KOPT-K1 (cell line): ENCODE data around the gene ENOX1.

Source experiments
- H3K27ac ChIP-seq: fragments of 200-600 bp; sonication (generic); 2 replicates; pipeline ENCODE4 v1.5.1; 2016; ENCODE audit warnings: antibody characterized with exemption, mild to moderate bottlenecking, low read depth, low read length; ENCODE audit not compliant: poor library complexity, severe bottlenecking
- H3K36me3 ChIP-seq: fragments of 200-600 bp; sonication (generic); 2 replicates; pipeline ENCODE4 v1.5.1; 2017; ENCODE audit warnings: antibody characterized with exemption, mild to moderate bottlenecking, low read length, moderate library complexity; ENCODE audit not compliant: insufficient read depth
- H3K9me3 ChIP-seq: fragments of 200-600 bp; sonication (generic); 2 replicates; pipeline ENCODE4 v1.5.1; 2017; ENCODE audit warnings: antibody characterized with exemption, low read length, mild to moderate bottlenecking; ENCODE audit not compliant: insufficient read depth, poor library complexity, severe bottlenecking

The ENOX1 gene

DNA sequence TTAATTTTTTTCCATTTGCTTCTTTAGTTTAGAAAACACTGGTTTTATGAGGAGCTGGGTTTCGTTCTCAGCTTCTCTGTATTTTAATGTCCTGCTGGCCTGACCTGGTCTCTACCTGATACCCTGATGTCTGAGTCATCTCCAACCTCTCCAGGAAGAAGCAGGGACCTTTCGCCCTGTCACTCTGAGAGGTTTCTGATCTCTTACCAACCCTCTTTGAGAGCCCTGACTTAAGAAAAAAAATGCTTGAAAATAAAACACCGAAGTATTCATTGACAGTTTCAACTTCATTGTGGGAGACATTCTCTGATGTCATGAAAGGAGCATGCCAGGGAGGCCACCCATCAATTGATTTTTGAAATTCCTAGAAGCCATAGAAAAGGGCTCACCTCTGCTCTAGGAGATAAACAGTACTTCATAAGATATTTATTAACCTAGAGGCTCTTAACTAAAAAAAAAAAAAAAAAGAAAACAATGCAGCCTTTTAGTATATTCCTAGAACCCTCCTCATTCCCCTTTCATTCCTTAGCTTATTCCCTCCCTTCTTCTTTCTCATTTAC lies 234.8 kb downstream of the ENOX1 start:
- Histone ChIP-seq H3K27ac (no peak overlapping the region), H3K36me3 (no peaks in the 10 kb centered on the region), H3K9me3 (no peaks in the 10 kb centered on the region)

DNA sequence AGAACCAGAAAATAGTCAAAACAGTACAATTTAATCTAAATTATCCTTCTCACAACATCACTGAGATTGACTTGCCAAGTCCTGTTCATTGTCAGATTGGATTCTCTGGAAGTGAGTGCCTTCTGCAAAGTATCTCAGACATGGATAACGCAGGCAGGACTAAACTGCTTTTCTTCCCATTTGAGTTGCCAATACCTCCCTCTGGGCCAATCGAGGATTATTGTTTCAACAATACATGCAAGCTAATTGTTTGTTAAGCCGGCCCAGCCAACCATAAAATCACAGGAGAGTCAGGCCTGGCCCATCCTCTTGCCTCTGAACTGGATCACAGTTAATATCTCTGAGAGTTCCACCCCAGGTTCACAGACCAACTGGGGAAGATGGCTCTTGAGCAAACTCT lies 240.0 kb downstream of the ENOX1 start:
- no peaks in the 10 kb centered on the region for H3K9me3 ChIP-seq
- H3K27ac ChIP-seq, result peak overlapping the region; percentile 20
- H3K36me3 ChIP-seq, result no peaks in the 10 kb centered on the region

- H3K9me3 ChIP-seq, result no peaks in the 10 kb centered on the region
Measured at GRCh38 chr13:43546251-43546650, 240.5 kb downstream of the ENOX1 start.

GRCh38 chr13:43545317-43545874 lies 241.4 kb downstream of the ENOX1 start:
- Histone ChIP-seq H3K27ac (no peak overlapping the region), H3K9me3 (no peaks in the 10 kb centered on the region), H3K36me3 (no peaks in the 10 kb centered on the region)

More at GRCh38 chr13:43546251-43546650, 240.5 kb downstream of the ENOX1 start:
- Histone ChIP-seq H3K36me3 (no peaks in the 10 kb centered on the region), H3K27ac (peak overlapping the region; percentile 25)

DNA sequence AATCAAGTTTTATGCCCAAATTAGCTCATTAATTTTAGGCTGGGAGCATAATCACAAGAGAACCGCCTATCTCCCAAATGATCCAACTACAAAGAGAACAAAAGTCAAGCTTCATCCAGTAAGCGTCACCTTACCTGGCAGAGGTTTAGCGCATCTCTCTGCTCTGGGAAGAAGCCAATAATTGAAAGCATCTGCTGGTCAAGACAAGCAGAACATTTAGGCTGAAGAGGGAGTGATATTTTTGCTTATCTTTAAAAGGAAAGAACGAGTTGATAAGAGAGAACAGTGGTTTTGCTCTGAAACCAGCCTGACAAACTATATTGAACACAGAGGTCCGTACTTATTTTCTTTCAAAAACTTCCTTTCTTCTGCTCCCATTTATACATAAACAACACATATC lies 242.1 kb downstream of the ENOX1 start:
- Histone ChIP-seq H3K9me3 (no peaks in the 10 kb centered on the region), H3K36me3 (no peaks in the 10 kb centered on the region), H3K27ac (no peak overlapping the region)

GRCh38 chr13:43544011-43544410 lies 242.8 kb downstream of the ENOX1 start:
- H3K36me3 ChIP-seq, result no peaks in the 10 kb centered on the region
- H3K9me3 ChIP-seq, result no peaks in the 10 kb centered on the region
- H3K27ac ChIP-seq, result no peak overlapping the region

- H3K36me3 ChIP-seq, result no peaks in the 10 kb centered on the region
- H3K27ac ChIP-seq, result no peak overlapping the region
- no peaks in the 10 kb centered on the region for H3K9me3 ChIP-seq
Measured at GRCh38 chr13:43543331-43543730, 243.4 kb downstream of the ENOX1 start.

DNA sequence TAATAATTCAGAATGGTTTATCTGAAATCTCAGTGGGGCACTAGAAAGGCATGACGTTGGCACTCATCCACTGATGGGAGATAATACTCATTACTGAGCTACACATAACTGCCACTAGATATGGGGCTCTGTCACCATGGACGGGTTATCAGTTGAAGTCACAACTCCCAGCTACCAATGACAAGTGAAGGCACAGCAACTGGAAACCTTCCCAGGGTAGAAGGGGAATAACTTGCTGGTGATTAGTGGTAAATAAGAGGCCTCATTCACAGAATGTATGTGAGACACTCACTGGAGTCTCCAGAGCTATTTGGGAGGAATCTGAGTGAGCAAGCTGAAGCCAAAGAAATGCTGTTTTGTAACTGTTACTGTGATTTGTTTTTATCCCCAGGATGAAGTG lies 249.6 kb downstream of the ENOX1 start:
- H3K36me3 ChIP-seq, result no peaks in the 10 kb centered on the region
- H3K27ac ChIP-seq, result no peak overlapping the region
- H3K9me3 ChIP-seq, result no peaks in the 10 kb centered on the region

GRCh38 chr13:43529796-43530195 lies 257.0 kb downstream of the ENOX1 start:
- Histone ChIP-seq H3K27ac (no peak overlapping the region), H3K9me3 (no peaks in the 10 kb centered on the region), H3K36me3 (no peaks in the 10 kb centered on the region)

DNA sequence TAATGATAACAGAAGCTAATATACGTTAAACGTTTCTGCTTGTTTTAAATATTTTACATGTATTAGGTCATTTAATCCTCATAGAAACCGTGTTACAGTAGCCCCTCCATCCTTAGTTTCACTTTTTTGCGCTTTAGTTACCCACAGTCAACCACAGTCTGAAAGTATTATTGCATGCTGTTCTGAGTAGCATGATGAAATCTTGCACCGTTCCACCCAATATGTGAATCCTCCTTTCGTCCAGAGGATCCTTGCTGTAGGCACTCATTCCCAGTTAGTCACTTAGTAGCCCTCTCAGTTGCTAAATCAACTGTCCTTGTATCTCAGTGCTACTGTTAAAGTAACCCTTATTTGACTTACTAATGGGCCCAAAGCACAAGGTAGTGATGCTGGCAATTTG lies 257.8 kb downstream of the ENOX1 start:
- H3K27ac ChIP-seq, result no peak overlapping the region
- H3K36me3 ChIP-seq, result no peaks in the 10 kb centered on the region

DNA sequence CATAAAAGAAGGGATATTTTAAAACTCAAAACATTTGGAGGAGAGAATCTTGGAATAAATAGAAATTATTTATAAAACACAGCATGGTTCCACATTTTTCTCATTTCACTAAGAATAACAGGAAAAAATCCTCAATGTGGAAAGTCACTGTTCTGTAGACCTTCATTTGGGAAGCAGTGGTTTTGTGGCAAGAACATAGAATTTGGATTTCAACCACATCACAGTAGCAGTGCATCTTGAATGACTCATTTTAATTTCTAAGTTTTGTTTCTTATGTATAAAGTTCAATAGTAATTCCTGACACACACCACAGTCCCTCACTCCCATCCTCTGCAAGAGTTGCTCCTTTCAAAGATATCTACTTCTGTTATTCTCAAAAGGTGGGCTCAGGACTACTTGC lies 264.0 kb downstream of the ENOX1 start:
- Histone ChIP-seq H3K27ac (no peak overlapping the region), H3K36me3 (no peaks in the 10 kb centered on the region), H3K9me3 (no peaks in the 10 kb centered on the region)

More for the DNA sequence above, 257.8 kb downstream of the ENOX1 start:
- no peaks in the 10 kb centered on the region for H3K9me3 ChIP-seq

DNA sequence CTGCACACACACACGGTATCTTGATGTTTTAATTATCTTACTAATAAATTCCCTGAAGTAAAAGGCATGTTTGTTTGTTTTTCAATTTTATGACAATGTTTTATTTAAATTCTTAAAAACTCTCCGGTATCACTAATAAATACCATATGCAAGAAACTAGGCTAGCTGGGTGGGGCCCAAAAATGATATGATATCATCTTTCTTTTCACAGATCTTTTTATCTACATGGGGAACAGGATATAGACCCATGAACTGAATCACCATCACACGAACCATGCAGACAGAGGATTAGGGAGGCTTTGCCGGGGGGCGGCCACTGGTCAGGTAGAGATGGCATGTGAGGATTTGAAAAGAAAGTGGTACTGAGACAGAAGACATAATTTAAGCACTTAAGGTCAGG lies 266.4 kb downstream of the ENOX1 start:
- H3K36me3 ChIP-seq, result no peaks in the 10 kb centered on the region
- no peaks in the 10 kb centered on the region for H3K9me3 ChIP-seq
- no peak overlapping the region for H3K27ac ChIP-seq

DNA sequence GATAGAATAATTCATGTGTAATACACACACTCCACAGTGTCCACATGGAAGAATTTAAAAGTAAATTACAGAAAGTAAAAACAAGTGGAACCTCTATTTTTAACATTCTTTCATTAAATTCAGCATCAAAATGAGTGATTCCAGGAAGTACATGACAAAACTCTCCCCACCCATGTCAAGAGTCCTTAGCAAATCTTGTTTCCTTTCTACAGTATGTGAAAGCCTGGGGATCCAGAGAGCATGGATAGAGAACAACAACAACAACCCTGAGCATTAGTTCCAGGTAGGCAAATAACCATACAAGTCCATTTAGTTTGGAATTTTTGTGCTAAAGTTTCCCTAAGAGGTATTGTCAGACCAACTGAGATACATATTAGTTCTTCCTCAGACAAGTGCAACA lies 267.9 kb downstream of the ENOX1 start:
- H3K36me3 ChIP-seq, result no peaks in the 10 kb centered on the region
- H3K9me3 ChIP-seq, result no peaks in the 10 kb centered on the region
- H3K27ac ChIP-seq, result no peak overlapping the region

GRCh38 chr13:43516401-43516833 lies 270.4 kb downstream of the ENOX1 start:
- Histone ChIP-seq H3K27ac (no peak overlapping the region), H3K36me3 (no peaks in the 10 kb centered on the region), H3K9me3 (no peaks in the 10 kb centered on the region)

GRCh38 chr13:43515531-43515930 lies 271.2 kb downstream of the ENOX1 start:
- Histone ChIP-seq H3K9me3 (no peaks in the 10 kb centered on the region), H3K27ac (no peak overlapping the region), H3K36me3 (no peaks in the 10 kb centered on the region)

- Histone ChIP-seq H3K9me3 (no peaks in the 10 kb centered on the region), H3K27ac (no peak overlapping the region), H3K36me3 (no peaks in the 10 kb centered on the region)
Measured at GRCh38 chr13:43514311-43514710, 272.5 kb downstream of the ENOX1 start.
